ENCODE data around the gene C19orf12. TPM values are rescaled to one million over a fixed set of nuclear protein-coding genes. Genes with fewer than 3 reads are reported as not detected.

The C19orf12 gene
- 18.5 and 21.0 TPM in 2 replicates for total RNA-seq

DNA sequence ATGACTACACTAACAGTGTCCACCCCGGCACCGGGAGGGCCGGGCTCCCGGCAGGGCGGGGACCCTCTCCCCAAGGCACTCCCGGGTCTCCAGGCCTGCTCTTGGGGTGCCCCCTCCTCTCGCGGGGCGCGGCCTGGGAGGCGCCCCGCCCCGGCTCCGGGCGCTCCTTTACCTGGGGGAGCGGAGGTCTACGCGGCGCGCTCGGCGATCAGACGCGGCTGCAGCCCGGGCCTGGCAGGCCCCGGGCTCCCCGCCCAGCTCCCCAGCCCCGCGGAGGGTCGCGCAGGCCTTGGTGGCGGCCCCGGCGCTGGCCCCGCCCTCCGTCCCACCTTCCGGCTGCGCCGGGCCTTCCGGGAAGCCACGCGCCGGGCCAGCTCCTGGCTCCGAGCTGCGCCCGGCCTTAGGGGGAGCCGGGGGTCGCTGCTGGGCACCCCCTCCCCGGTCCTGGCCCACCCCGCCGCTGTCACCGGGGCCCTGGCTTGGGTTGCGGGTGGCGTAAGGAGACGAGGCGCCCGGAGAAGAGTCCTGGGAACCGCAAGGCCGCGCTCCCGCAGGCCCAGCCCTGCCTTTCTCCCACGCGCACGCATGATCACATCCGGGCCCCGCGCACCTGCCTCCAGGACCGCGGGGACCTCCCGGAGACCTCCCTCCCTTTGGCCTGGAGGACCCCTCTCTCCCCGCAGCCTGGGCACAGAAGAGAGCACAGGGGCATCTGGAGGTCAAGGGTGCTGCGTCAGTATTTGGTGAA is at the start of gene C19orf12:
Gene C19orf12 (minus strand): TSS at position 309 of the 748 bp plus-strand sequence. CDS start 6,848 bp downstream, outside the sequence.

GRCh38 chr19:29665215-29665825 is 49.7 kb downstream of the C19orf12 start, which contains the start of gene PLEKHF1:
TSS of gene PLEKHF1 (plus strand) at chr19:29665461. CDS start at chr19:29673840, 8,379 bp downstream.

Other genes starting within 250 kb of the C19orf12 start
- gene VSTM2B, start 189.3 kb downstream of the C19orf12 start, total RNA-seq = not detected in 2 replicates
- gene POP4, start 109.0 kb downstream of the C19orf12 start, total RNA-seq = 78.9 and 83.6 TPM in 2 replicates
- gene PLEKHF1, start 49.8 kb downstream of the C19orf12 start, total RNA-seq = 28.6 and 42.4 TPM in 2 replicates
- gene CCNE1, start 96.7 kb upstream of the C19orf12 start, total RNA-seq = 4.5 and 16.9 TPM in 2 replicates
- 81.2 and 84.3 TPM in 2 replicates for gene URI1, start 227.0 kb upstream of the C19orf12 start, total RNA-seq